Measurements from ENCODE around the gene NT5C3B.
"Not testable (repeated sequence)": the region's sequence is repeated elsewhere in the genome, so short reads cannot be mapped to it uniquely, and the experiment has no call there.

Gene NT5C3B

DNA sequence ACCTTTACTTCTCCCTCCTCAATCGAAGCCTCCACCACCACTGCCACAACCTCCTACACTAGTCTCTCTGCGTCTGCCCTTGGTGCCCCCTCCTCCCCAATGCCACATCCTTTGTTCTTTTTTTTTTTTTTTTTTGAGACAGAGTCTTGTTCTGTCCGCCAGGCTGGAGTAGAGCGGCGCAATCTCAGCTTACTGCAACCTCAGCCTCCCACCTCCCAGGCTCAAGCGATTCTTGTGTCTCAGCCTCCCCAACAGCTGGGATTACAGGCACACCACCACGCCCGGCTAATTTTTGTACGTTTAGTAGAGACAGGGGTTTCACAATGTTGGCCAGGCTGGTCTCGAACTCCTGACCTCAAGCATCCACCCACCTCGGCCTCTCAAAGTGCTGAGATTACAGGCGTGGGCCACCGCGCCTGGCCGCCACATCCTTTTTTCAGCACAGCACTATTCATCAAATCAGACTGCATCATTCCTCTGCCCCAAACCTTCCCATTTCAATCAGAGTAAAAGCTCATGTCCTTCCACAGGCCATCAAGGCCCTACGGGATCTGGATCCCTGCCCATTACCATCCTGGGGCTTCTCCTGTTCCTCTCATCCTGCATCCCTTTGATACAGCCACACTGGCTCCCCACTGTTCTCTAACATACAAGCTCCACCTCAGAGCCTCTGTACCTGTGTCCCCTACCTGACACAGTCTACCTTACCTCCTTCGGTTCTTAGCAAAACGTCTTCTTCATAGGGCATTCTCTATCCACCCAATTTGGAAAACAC is 27.2 kb upstream of the NT5C3B start:
- peaks cover 30% of the 10 kb centered on the region for H3K4me1 ChIP-seq (ENCODE audit: insufficient read depth, low read length)
- peaks cover 8% of the 10 kb centered on the region for H3K36me3 ChIP-seq (ENCODE audit: insufficient read depth, low read length)
- H3K9me3 ChIP-seq (ENCODE audit: control insufficient read depth, insufficient read depth, low read length), result no peaks in the 10 kb centered on the region
- peak overlapping the region; percentile 98; the same call in 1 of the 2 replicates for H3K9ac ChIP-seq (ENCODE audit: low read depth, low read length)

GRCh38 chr17:41860254-41860931 is 24.4 kb upstream of the NT5C3B start:
- Histone ChIP-seq H3K36me3 (ENCODE audit: insufficient read depth, low read length) (no peaks in the 10 kb centered on the region), H3K9ac (ENCODE audit: low read depth, low read length) (no peak overlapping the region), H3K4me1 (ENCODE audit: insufficient read depth, low read length) (peaks cover 30% of the 10 kb centered on the region), H3K9me3 (ENCODE audit: control insufficient read depth, insufficient read depth, low read length) (no peaks in the 10 kb centered on the region)

DNA sequence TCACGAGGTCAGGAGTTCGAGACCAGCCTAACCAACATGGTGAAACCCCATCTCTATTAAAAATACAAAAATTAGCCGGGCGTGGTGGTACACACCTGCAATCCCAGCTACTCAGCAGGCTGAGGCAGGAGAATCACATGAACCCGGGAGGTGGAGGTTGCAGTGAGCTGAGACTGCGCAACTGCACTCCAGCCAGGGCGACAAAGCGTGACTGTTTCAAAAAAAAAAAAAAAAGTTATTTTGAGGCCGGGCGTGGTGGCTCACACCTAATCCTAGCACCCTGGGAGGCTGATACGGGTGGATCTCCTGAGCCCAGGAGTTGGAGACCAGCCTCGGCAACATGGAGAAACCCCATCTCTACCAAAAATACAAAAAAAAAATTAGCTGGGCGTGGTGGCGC is 15.3 kb upstream of the NT5C3B start:
- not testable (repeated sequence) for H3K36me3 ChIP-seq (ENCODE audit: insufficient read depth, low read length); H3K9ac ChIP-seq (ENCODE audit: low read depth, low read length); H3K4me1 ChIP-seq (ENCODE audit: insufficient read depth, low read length); H3K9me3 ChIP-seq (ENCODE audit: control insufficient read depth, insufficient read depth, low read length)

GRCh38 chr17:41849251-41849990 is 13.4 kb upstream of the NT5C3B start:
- no peaks in the 10 kb centered on the region; the same call in 1 of the 2 replicates for H3K36me3 ChIP-seq (ENCODE audit: insufficient read depth, low read length)
- H3K9me3 ChIP-seq (ENCODE audit: control insufficient read depth, insufficient read depth, low read length), result no peaks in the 10 kb centered on the region
- no peak overlapping the region for H3K9ac ChIP-seq (ENCODE audit: low read depth, low read length)
- H3K4me1 ChIP-seq (ENCODE audit: insufficient read depth, low read length), result no peaks in the 10 kb centered on the region

DNA sequence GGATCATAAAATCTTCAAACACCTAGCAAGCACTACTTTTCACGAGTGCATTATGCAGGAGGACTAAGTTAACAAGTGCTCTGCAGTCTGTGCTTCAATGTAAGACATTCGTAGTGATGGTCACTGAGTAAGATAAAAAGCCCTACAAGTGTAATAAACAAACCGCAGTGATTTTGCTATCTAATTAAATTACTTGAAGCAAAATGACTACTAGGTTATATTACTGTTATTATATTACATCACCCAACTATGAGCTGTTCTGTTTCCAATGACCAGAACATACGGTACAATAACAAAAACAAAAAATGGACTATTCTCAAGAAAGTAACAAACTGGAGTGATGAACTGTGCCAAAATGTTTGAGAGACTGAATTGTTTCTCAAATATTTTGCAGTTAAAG is 12.8 kb upstream of the NT5C3B start:
- Histone ChIP-seq H3K4me1 (ENCODE audit: insufficient read depth, low read length) (no peaks in the 10 kb centered on the region), H3K9me3 (ENCODE audit: control insufficient read depth, insufficient read depth, low read length) (no peaks in the 10 kb centered on the region), H3K36me3 (ENCODE audit: insufficient read depth, low read length) (no peaks in the 10 kb centered on the region; the same call in 1 of the 2 replicates), H3K9ac (ENCODE audit: low read depth, low read length) (no peak overlapping the region)

DNA sequence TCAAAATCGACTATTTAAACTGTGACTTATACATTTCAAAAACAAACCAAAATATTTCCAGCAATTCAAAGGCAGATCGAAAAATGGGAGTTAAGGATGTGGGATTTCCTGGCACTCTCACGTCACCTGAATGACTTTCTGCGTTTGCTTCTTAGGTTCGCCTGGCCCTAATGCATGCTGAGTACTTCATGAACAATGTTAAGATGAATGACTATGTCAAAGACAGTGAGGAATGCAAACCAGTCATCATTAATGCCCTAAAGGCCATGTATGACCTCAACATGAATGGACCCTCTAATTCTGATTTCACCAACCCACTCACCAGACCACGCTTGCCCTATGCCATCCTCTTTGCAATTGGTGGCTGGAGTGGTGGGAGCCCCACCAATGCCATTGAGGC is 8.9 kb upstream of the NT5C3B start:
- Histone ChIP-seq H3K4me1 (ENCODE audit: insufficient read depth, low read length) (no peaks in the 10 kb centered on the region), H3K36me3 (ENCODE audit: insufficient read depth, low read length) (no peaks in the 10 kb centered on the region), H3K9ac (ENCODE audit: low read depth, low read length) (no peak overlapping the region), H3K9me3 (ENCODE audit: control insufficient read depth, insufficient read depth, low read length) (no peaks in the 10 kb centered on the region)

DNA sequence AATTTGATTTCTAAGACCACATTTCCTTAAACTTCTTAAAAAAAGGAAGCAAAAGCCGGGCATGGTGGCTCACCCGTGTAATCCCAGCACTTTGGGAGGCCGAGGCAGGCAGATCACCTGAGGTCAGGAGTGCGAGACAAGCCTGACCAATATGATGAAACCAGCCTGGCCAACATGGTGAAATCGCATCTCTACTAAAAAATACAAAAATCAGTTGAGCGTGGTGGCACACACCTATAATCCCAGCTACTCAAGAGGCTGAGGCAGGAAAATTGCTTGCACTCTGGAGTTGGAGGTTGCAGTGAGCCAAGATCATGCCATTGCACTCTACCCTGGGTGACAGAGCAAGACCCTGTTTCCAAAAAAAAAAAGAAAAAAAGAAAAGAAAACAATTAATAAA is 4.7 kb upstream of the NT5C3B start:
- not testable (repeated sequence) for H3K9ac ChIP-seq (ENCODE audit: low read depth, low read length); H3K9me3 ChIP-seq (ENCODE audit: control insufficient read depth, insufficient read depth, low read length); H3K4me1 ChIP-seq (ENCODE audit: insufficient read depth, low read length); H3K36me3 ChIP-seq (ENCODE audit: insufficient read depth, low read length)

DNA sequence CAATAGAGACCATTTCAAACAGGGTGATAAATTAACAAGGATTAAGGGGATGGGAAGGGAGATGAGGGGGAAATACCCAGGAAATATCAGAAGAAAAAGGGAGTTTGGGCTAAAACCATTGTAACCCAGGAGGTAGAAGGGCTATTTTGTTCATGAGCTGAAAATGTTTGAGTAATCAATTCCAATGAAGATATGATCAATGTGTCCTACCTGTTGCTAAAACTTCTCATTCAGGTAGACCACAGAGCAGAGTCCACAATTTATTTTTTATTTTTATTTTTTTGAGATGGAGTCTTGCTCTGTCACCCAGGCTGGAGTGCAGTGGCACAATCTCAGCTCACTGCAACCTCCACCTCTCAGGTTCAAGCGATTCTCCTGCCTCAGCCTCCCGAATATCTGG is 3.4 kb upstream of the NT5C3B start:
- not testable (repeated sequence) for H3K36me3 ChIP-seq (ENCODE audit: insufficient read depth, low read length); H3K9ac ChIP-seq (ENCODE audit: low read depth, low read length); H3K9me3 ChIP-seq (ENCODE audit: control insufficient read depth, insufficient read depth, low read length); H3K4me1 ChIP-seq (ENCODE audit: insufficient read depth, low read length)

- H3K9me3 ChIP-seq (ENCODE audit: control insufficient read depth, insufficient read depth, low read length), result no peaks in the 10 kb centered on the region
- no peaks in the 10 kb centered on the region for H3K4me1 ChIP-seq (ENCODE audit: insufficient read depth, low read length)
- H3K9ac ChIP-seq (ENCODE audit: low read depth, low read length), result peak within 1 kb of the TSS; percentile 68; the same call in 1 of the 2 replicates
- peaks cover 2% of the 10 kb centered on the region; the same call in 1 of the 2 replicates for H3K36me3 ChIP-seq (ENCODE audit: insufficient read depth, low read length)
Measured at GRCh38 chr17:41837761-41838538, 1.9 kb upstream of the NT5C3B start, which contains the start of gene KLHL10. Gene KLHL10 (plus strand): TSS chr17:41837825. CDS start chr17:41837933, 108 bp downstream.

DNA sequence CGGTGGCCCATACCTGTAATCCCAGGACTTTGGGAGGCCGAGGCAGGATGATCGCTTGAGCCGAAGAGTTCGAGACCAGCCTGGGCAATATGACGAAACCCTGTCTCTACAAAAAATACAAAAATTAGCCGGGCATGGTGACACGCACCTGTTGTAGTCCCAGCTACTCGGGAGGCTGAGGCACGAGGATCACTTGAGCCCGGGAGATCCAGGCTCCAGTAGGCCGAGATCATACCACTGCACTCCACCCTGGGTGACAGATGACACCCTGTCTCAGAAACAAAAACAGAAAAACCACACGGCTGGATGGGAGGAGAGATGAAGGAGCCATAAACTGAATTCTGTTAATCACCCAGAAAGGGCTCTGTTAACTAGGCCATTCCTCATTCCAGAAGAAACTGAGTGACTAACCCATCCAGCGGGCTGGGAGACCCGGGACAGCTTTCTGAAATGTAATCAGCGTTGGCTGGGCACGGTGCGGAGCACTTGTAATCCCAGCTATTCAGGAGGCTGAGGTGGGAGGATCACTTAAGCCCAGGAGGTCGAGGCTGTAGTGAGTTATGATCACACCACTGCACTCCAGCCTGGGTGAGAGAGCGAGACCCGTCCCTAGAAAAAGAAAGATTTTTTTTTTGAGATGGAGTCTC is 641 bp upstream of the NT5C3B start:
- no peaks in the 10 kb centered on the region for H3K4me1 ChIP-seq (ENCODE audit: insufficient read depth, low read length)
- H3K9ac ChIP-seq (ENCODE audit: low read depth, low read length), result peak overlapping the region; percentile 68; the same call in 1 of the 2 replicates
- H3K9me3 ChIP-seq (ENCODE audit: control insufficient read depth, insufficient read depth, low read length), result no peaks in the 10 kb centered on the region
- peaks cover 6% of the 10 kb centered on the region; the same call in 1 of the 2 replicates for H3K36me3 ChIP-seq (ENCODE audit: insufficient read depth, low read length)

- no peaks in the 10 kb centered on the region for H3K9me3 ChIP-seq (ENCODE audit: control insufficient read depth, insufficient read depth, low read length)
- no peaks in the 10 kb centered on the region for H3K4me1 ChIP-seq (ENCODE audit: insufficient read depth, low read length)
- H3K9ac ChIP-seq (ENCODE audit: low read depth, low read length), result peak overlapping the region; percentile 53
- peaks cover 6% of the 10 kb centered on the region; the same call in 1 of the 2 replicates for H3K36me3 ChIP-seq (ENCODE audit: insufficient read depth, low read length)
Measured at GRCh38 chr17:41835214-41835799, 725 bp downstream of the NT5C3B start.

- not testable (repeated sequence) for H3K9ac ChIP-seq (ENCODE audit: low read depth, low read length); H3K4me1 ChIP-seq (ENCODE audit: insufficient read depth, low read length); H3K9me3 ChIP-seq (ENCODE audit: control insufficient read depth, insufficient read depth, low read length)
- peaks cover 18% of the 10 kb centered on the region; the same call in 1 of the 2 replicates for H3K36me3 ChIP-seq (ENCODE audit: insufficient read depth, low read length)
Measured at GRCh38 chr17:41829961-41830360, 6.1 kb downstream of the NT5C3B start.

GRCh38 chr17:41825175-41825845 is 10.7 kb downstream of the NT5C3B start:
- H3K4me1 ChIP-seq (ENCODE audit: insufficient read depth, low read length), result no peaks in the 10 kb centered on the region
- H3K9ac ChIP-seq (ENCODE audit: low read depth, low read length), result no peak overlapping the region
- 0 out of 2 replicates have a peak, but pooled peaks cover 12% of the 10 kb centered on the region for H3K36me3 ChIP-seq (ENCODE audit: insufficient read depth, low read length)
- no peaks in the 10 kb centered on the region for H3K9me3 ChIP-seq (ENCODE audit: control insufficient read depth, insufficient read depth, low read length)
